Lower leg skin (tissue), 3 donors: Measurements from ENCODE around the gene JAG2.

Experiments
- POLR2A ChIP-seq, 2 donors: fragments of 450-650 bp; IDR thresholded peaks; one replicate each; pipeline ENCODE4 v1.6.1; 2016 to 2017; ENCODE audit warnings: antibody characterized with exemption in 2 of 2, mild to moderate bottlenecking in 1 of 2, moderate library complexity in 1 of 2
- TF ChIP-seq, protein P1 (sequence below), 3 donors: fragments of 450-650 bp; IDR thresholded peaks; one replicate each; pipeline ENCODE4 v1.5.1; 2016; ENCODE audit warnings: antibody characterized with exemption in 3 of 3, mild to moderate bottlenecking in 3 of 3, moderate library complexity in 2 of 3

DNA sequence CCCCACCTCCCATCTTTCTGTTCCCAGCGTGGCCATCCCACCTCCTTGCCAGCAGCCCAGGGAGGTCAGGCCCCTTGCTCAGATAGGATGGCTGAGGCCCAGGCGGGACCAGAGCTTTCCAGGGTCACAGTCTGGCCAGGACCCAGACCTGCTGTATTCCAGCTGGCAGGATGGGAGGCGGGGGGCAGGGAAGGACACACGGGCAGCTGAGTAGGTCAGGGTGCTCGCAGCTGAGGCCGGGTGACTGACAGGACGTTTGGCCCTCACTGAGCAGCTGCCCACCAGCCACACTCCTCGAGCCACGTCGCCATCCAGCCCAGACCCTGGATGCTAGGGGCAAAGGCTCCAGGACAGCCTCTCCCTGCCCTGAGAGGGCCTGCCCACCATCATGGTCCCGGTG lies 8.5 kb upstream of the JAG2 start:
- TF ChIP-seq, protein P1, sequence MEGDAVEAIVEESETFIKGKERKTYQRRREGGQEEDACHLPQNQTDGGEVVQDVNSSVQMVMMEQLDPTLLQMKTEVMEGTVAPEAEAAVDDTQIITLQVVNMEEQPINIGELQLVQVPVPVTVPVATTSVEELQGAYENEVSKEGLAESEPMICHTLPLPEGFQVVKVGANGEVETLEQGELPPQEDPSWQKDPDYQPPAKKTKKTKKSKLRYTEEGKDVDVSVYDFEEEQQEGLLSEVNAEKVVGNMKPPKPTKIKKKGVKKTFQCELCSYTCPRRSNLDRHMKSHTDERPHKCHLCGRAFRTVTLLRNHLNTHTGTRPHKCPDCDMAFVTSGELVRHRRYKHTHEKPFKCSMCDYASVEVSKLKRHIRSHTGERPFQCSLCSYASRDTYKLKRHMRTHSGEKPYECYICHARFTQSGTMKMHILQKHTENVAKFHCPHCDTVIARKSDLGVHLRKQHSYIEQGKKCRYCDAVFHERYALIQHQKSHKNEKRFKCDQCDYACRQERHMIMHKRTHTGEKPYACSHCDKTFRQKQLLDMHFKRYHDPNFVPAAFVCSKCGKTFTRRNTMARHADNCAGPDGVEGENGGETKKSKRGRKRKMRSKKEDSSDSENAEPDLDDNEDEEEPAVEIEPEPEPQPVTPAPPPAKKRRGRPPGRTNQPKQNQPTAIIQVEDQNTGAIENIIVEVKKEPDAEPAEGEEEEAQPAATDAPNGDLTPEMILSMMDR (IDR thresholded peaks at IDR 0.05), result no peak
- TF ChIP-seq POLR2A (IDR thresholded peaks at IDR 0.05), result no peak
